ENCODE results near the gene RABGAP1L.

RABGAP1L gene

DNA sequence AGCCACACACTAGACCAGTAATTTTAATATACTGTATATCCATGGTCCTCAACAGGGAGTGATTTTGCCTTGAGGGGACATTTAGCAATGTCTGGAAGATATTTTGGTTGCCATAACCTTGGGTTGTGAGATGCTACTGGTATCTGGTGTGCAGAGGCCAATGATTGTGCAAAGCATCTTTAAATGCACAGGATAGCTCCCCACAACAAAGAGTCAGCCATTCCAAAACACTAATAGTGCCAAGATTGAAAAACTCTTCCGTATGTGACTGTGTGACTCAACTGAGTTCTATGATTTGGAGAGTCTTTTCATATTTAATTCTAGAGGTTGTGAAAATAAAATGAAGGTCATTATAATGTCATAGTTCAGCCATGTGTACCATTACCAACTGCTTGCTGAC lies 699.0 kb downstream of the RABGAP1L start:
- FAIRE-seq, result no peak
- TF ChIP-seq POLR2AphosphoS5 (IDR thresholded peaks at IDR 0.05; ENCODE audit: low read depth, low read length) (no peak), POLR2A (IDR thresholded peaks at IDR 0.05; ENCODE audit: low read depth, low read length) (no peak), TAF1 (IDR thresholded peaks at IDR 0.05; ENCODE audit: borderline replicate concordance, low read depth, low read length) (no peak)
- no peak for DNase-seq (ENCODE audit: insufficient read length)

DNA sequence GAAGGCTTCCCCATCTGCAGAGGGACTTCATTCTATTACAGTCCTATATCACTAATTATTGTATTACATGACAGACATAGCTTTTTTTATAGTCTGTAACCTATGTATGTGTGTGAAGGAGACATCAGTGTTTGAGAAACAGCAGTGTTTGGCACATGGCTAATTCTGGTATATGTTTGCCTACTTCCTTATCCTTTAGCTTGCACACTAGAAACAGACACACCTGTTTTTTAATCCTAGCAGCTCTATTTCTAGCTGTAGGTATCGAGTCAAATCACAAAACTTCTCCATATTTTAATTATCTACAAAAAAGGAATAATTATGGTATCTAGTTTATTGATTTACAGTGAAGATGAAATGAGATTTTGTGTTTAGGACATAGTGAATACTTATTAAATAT lies 711.0 kb downstream of the RABGAP1L start:
- no peak for TF ChIP-seq TAF1 (IDR thresholded peaks at IDR 0.05; ENCODE audit: borderline replicate concordance, low read depth, low read length)
- TF ChIP-seq POLR2A (IDR thresholded peaks at IDR 0.05; ENCODE audit: low read depth, low read length), result no peak
- TF ChIP-seq POLR2AphosphoS5 (IDR thresholded peaks at IDR 0.05; ENCODE audit: low read depth, low read length), result no peak
- DNase-seq (ENCODE audit: insufficient read length) (no peak), FAIRE-seq (no peak)

DNA sequence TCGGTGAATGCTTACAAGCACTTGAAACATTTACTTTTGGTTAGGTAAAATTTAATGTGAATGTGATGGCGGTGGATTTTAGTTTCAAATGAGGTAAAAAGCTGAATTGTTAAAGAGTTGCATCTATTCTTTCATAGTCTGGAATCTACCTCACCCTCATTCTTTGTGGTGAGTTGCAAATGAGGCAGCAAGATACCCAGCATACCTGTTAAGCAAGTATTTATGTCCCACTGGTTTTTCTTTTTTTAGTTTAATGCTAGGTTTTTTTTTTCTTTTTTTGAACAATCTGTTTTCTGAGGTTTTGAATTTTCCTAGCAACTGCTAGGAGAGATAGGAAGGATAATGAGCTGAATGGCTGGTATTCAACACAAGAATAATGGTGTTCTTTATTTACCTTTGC lies 712.6 kb downstream of the RABGAP1L start:
- FAIRE-seq (peak; percentile 33), DNase-seq (ENCODE audit: insufficient read length) (no peak)
- TF ChIP-seq TAF1 (IDR thresholded peaks at IDR 0.05; ENCODE audit: borderline replicate concordance, low read depth, low read length) (no peak), POLR2AphosphoS5 (IDR thresholded peaks at IDR 0.05; ENCODE audit: low read depth, low read length) (no peak), POLR2A (IDR thresholded peaks at IDR 0.05; ENCODE audit: low read depth, low read length) (no peak)

GRCh38 chr1:174872615-174873058 lies 713.3 kb downstream of the RABGAP1L start:
- no peak for FAIRE-seq
- DNase-seq (ENCODE audit: insufficient read length), result no peak
- TF ChIP-seq POLR2AphosphoS5 (IDR thresholded peaks at IDR 0.05; ENCODE audit: low read depth, low read length), result no peak
- no peak for TF ChIP-seq TAF1 (IDR thresholded peaks at IDR 0.05; ENCODE audit: borderline replicate concordance, low read depth, low read length)
- no peak for TF ChIP-seq POLR2A (IDR thresholded peaks at IDR 0.05; ENCODE audit: low read depth, low read length)

- FAIRE-seq, result peak; percentile 81
- no peak for TF ChIP-seq TAF1 (IDR thresholded peaks at IDR 0.05; ENCODE audit: borderline replicate concordance, low read depth, low read length)
These were observed 715.2 kb downstream of the RABGAP1L start for GRCh38 chr1:174874331-174875053.

DNA sequence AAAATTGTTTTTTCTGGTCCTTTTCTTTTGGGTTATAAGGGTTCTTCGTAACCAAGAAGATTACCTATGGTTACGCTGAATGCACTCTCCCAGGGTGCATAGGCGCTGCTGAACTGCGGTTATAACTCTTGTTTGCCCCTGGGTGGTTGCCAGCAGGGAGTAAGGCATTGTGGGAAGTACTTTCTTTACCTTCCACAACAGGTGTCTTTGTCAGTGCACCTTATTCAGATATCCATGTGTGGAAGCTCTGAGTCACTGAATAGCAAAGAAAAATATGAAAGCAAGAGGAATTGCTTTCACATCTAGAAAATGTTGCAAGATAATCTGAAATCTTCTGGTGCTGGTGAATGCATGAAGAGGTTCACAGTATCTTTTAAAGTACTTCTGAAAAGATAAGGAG lies 716.0 kb downstream of the RABGAP1L start:
- FAIRE-seq (peak; percentile 48), DNase-seq (ENCODE audit: insufficient read length) (no peak)
- TF ChIP-seq TAF1 (IDR thresholded peaks at IDR 0.05; ENCODE audit: borderline replicate concordance, low read depth, low read length), result no peak
- no peak for TF ChIP-seq POLR2A (IDR thresholded peaks at IDR 0.05; ENCODE audit: low read depth, low read length)
- TF ChIP-seq POLR2AphosphoS5 (IDR thresholded peaks at IDR 0.05; ENCODE audit: low read depth, low read length), result no peak

More at GRCh38 chr1:174874331-174875053, 715.2 kb downstream of the RABGAP1L start:
- DNase-seq (ENCODE audit: insufficient read length), result peak; percentile 13

DNA sequence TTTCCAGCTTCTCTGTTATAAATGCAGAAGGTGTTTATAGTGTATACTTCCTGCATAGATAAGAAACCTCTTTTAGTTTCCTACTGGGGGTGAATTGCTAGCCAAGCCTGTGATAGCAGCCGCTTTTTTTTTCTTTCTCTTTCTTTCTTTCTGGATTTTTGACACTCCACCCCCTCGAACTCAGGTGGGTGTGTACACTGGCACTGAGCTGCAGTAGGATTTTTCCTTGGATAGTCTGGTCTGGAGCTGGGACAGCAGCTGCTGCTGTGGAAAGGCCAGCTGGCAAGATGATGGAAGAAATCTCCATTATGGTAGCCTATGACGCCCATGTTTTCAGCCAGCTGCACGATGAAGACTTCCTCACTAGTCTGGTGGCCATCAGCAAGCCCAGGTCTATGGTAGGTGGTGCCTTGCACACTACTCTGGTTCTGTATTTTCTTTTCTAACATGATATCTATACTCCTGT lies 717.9 kb downstream of the RABGAP1L start:
- no peak for DNase-seq (ENCODE audit: insufficient read length)
- TF ChIP-seq TAF1 (IDR thresholded peaks at IDR 0.05; ENCODE audit: borderline replicate concordance, low read depth, low read length) (no peak), POLR2AphosphoS5 (IDR thresholded peaks at IDR 0.05; ENCODE audit: low read depth, low read length) (no peak), POLR2A (IDR thresholded peaks at IDR 0.05; ENCODE audit: low read depth, low read length) (no peak)
- FAIRE-seq, result peak; percentile 14

- DNase-seq (ENCODE audit: insufficient read length), result no peak
- no peak for FAIRE-seq
- TF ChIP-seq POLR2A (IDR thresholded peaks at IDR 0.05; ENCODE audit: low read depth, low read length) (no peak), POLR2AphosphoS5 (IDR thresholded peaks at IDR 0.05; ENCODE audit: low read depth, low read length) (no peak), TAF1 (IDR thresholded peaks at IDR 0.05; ENCODE audit: borderline replicate concordance, low read depth, low read length) (no peak)
These were observed 720.9 kb downstream of the RABGAP1L start for GRCh38 chr1:174880171-174880570.

DNA sequence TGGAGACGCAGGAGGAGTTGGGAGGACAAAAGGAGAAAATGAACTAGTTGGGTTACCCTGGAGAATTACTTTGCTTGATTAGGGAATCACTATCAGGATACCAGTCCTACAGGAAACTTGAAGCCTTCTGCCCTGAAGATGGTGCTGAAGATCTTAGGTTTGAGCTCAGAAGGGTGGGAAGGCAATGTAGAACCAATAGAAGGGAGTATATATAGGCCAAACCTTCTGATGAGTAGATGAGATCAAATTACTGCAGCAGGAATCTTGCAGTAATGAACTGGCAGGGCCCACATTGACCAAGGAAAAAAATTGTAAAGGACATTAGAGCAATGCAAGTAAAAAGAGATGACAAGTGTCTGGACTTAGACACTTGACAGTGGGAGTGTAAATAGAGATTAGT lies 724.1 kb downstream of the RABGAP1L start:
- DNase-seq (ENCODE audit: insufficient read length) (no peak), FAIRE-seq (no peak)
- TF ChIP-seq POLR2AphosphoS5 (IDR thresholded peaks at IDR 0.05; ENCODE audit: low read depth, low read length) (no peak), POLR2A (IDR thresholded peaks at IDR 0.05; ENCODE audit: low read depth, low read length) (no peak), TAF1 (IDR thresholded peaks at IDR 0.05; ENCODE audit: borderline replicate concordance, low read depth, low read length) (no peak)

DNA sequence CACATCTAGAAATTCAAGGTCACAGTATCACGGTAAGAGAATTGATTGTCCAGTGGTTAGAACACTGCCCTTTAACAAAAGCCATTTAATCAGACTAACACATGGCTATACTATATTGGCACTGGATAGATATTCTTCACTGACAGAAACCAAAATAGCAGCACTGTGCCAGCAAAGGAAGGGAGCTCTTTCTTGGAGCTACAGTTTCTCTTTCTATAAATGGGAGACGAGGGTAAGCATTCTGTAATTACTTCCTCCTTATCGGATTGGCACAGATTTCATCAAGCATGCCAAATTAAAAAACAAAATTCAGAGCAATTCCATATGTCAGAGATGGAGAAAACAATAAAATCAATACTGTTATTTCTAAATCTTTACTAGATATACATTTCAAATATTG lies 724.7 kb downstream of the RABGAP1L start:
- FAIRE-seq, result no peak
- DNase-seq (ENCODE audit: insufficient read length), result no peak
- TF ChIP-seq POLR2AphosphoS5 (IDR thresholded peaks at IDR 0.05; ENCODE audit: low read depth, low read length) (no peak), POLR2A (IDR thresholded peaks at IDR 0.05; ENCODE audit: low read depth, low read length) (no peak), TAF1 (IDR thresholded peaks at IDR 0.05; ENCODE audit: borderline replicate concordance, low read depth, low read length) (no peak)

DNA sequence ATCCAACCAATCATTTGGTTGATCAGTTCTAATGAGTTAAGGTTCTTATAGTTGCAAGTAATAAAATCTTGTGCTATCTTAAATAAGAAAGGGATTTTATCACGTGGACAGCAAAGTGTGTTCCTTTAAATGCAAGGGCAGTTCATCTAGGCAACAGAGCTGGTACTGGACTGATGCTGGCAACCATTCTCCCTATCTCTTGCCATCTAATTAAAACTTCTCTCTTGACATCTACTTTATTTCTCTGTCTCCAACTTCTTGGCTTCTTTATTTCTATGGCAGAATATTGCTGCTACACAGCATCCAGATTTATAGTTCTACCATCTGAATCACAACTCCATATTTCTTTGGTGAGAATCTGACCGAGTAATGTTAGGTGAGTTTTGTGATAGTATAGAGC lies 725.2 kb downstream of the RABGAP1L start:
- no peak for FAIRE-seq
- TF ChIP-seq POLR2A (IDR thresholded peaks at IDR 0.05; ENCODE audit: low read depth, low read length) (no peak), POLR2AphosphoS5 (IDR thresholded peaks at IDR 0.05; ENCODE audit: low read depth, low read length) (no peak), TAF1 (IDR thresholded peaks at IDR 0.05; ENCODE audit: borderline replicate concordance, low read depth, low read length) (no peak)
- no peak for DNase-seq (ENCODE audit: insufficient read length)

- TF ChIP-seq POLR2AphosphoS5 (IDR thresholded peaks at IDR 0.05; ENCODE audit: low read depth, low read length) (no peak), POLR2A (IDR thresholded peaks at IDR 0.05; ENCODE audit: low read depth, low read length) (no peak), TAF1 (IDR thresholded peaks at IDR 0.05; ENCODE audit: borderline replicate concordance, low read depth, low read length) (no peak)
- FAIRE-seq (no peak), DNase-seq (ENCODE audit: insufficient read length) (no peak)
These were observed 730.7 kb downstream of the RABGAP1L start for GRCh38 chr1:174890024-174890423.

All from GM12892 (cell line).